ENCODE data around the gene AP1G1.

The AP1G1 gene

GRCh38 chr16:71746442-71747046, 62.1 kb downstream of the AP1G1 start:
- Histone ChIP-seq H3K36me3 (ENCODE audit: control insufficient read depth in 2 of 2, insufficient read depth in 1 of 2, low read length in 2 of 2) (peaks cover 41 to 70% of the 10 kb centered on the region in 2 experiments), H3K4me3 (ENCODE audit: low read depth, low read length) (no peak overlapping the region), H3K9me3 (ENCODE audit: control insufficient read depth, insufficient read depth, low read depth, low read length) (no peaks in the 10 kb centered on the region), H3K27ac (ENCODE audit: extremely low read depth, low read depth, low read length) (no peak overlapping the region), H3K4me1 (ENCODE audit: control insufficient read depth, insufficient read depth, low read length) (no peaks in the 10 kb centered on the region)
- ChIA-PET POLR2A (no interaction called here), CTCF (no interaction called here)
- TF ChIP-seq ZNF654 (tag by site-specific recombination; IDR thresholded peaks at IDR 0.05; ENCODE audit: low read depth) (peak; percentile 59), SP3 (tag by site-specific recombination; IDR thresholded peaks at IDR 0.05) (no peak), ZNF157 (tag by site-specific recombination; IDR thresholded peaks at IDR 0.05) (no peak), CTCF (tag by site-specific recombination; IDR thresholded peaks at IDR 0.05) (peak; percentile 56; the same call in 1 of the 2 replicates), ZNF48 (tag by site-specific recombination; IDR thresholded peaks at IDR 0.05) (no peak), ZNF660 (tag by site-specific recombination; IDR thresholded peaks at IDR 0.05) (no peak)

GRCh38 chr16:71738855-71739254, 69.8 kb downstream of the AP1G1 start:
- ChIA-PET CTCF (no interaction called here), POLR2A (no interaction called here)
- no peak for TF ChIP-seq ZFP41 (tag by site-specific recombination; IDR thresholded peaks at IDR 0.05; ENCODE audit: borderline replicate concordance)
- no peak for TF ChIP-seq ZNF112 (tag by site-specific recombination; IDR thresholded peaks at IDR 0.05)
- no peak for TF ChIP-seq MEIS1 (CRISPR knock-in tag; IDR thresholded peaks at IDR 0.05; ENCODE audit: borderline replicate concordance)
- TF ChIP-seq ZNF510 (tag by site-specific recombination; IDR thresholded peaks at IDR 0.05; ENCODE audit: insufficient replicate concordance), result no peak
- TF ChIP-seq ZNF548 (tag by site-specific recombination; IDR thresholded peaks at IDR 0.05), result no peak
- TF ChIP-seq ZNF114 (tag by site-specific recombination; IDR thresholded peaks at IDR 0.05), result no peak
- TF ChIP-seq ZBTB44 (tag by site-specific recombination; IDR thresholded peaks at IDR 0.05), result no peak
- no peak for TF ChIP-seq ZNF701 (tag by site-specific recombination; IDR thresholded peaks at IDR 0.05)
- no peak for TF ChIP-seq ZNF514 (tag by site-specific recombination; IDR thresholded peaks at IDR 0.05)
- no peak for TF ChIP-seq SCRT1 (tag by site-specific recombination; IDR thresholded peaks at IDR 0.05; ENCODE audit: borderline replicate concordance)
- TF ChIP-seq OVOL3 (tag by site-specific recombination; IDR thresholded peaks at IDR 0.05), result no peak
- TF ChIP-seq KLF9 (tag by site-specific recombination; IDR thresholded peaks at IDR 0.05; ENCODE audit: low read depth), result no peak
- TF ChIP-seq ZNF175 (tag by site-specific recombination; IDR thresholded peaks at IDR 0.05), result no peak
- no peak for TF ChIP-seq ZNF792 (tag by site-specific recombination; IDR thresholded peaks at IDR 0.05)
- TF ChIP-seq ZNF433 (tag by site-specific recombination; IDR thresholded peaks at IDR 0.05; ENCODE audit: low read depth), result no peak
- no peak for TF ChIP-seq ZNF555 (tag by site-specific recombination; conservative IDR thresholded peaks at IDR 0.05)
- Histone ChIP-seq H3K9me3 (ENCODE audit: control insufficient read depth, insufficient read depth, low read depth, low read length) (no peaks in the 10 kb centered on the region), H3K4me1 (ENCODE audit: control insufficient read depth, insufficient read depth, low read length) (no peaks in the 10 kb centered on the region), H3K27ac (ENCODE audit: extremely low read depth, low read depth, low read length) (no peak overlapping the region), H3K36me3 (ENCODE audit: control insufficient read depth in 2 of 2, insufficient read depth in 1 of 2, low read length in 2 of 2) (peaks cover 41 to 78% of the 10 kb centered on the region in 2 experiments), H3K4me3 (ENCODE audit: low read depth, low read length) (no peak overlapping the region)

All from HEK293 (cell line).